UCSD-AML1 (cell line): ENCODE data around the gene PRR29.
"Not testable (repeated sequence)": the region's sequence is repeated elsewhere in the genome, so short reads cannot be mapped to it uniquely, and the experiment has no call there.

Source experiments
- DNase-seq: peaks from one replicate; lab custom pipeline; 2025; ENCODE audit not compliant: unreplicated experiment; lab: John Stamatoyannopoulos, UW

PRR29 gene

DNA sequence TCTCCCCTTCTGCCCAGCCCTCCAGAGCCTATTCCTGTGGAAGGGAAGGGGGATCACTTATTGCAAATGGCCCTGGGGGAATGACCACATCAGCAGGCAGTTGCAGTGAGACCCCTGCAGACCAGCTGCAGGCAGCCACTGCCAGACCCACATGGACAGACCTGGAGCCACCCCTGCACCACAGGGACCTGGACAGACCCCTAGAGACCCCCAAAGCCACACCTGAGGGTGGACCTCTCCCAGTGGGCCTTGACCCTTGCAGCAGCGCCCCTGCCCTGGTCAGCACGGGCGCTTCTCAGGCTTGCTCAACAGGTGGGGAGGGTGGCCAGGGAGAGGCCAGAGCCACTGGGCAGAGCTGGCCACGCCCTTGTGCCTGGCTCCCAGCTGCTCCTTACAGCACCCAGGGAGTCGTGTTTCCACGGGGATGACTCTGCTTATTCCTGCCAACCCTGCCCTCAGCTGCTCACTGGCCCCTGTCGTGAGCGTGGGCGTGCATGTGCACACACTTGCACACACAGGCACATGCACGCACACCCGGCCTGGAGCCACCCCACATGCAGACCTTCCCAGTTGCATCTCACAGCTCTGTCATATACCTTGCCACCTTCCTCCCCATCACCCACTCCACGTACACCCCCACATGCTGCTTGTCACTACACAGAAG is 24.1 kb upstream of the PRR29 start:
- DNase-seq: no peak

- no peak for DNase-seq
Measured at GRCh38 chr17:63974594-63975192, 23.5 kb upstream of the PRR29 start.

GRCh38 chr17:63975541-63976092 is 22.5 kb upstream of the PRR29 start:
- no peak for DNase-seq

- no peak for DNase-seq
Measured at GRCh38 chr17:63976702-63977101, 21.4 kb upstream of the PRR29 start.

- no peak for DNase-seq
Measured at GRCh38 chr17:63978272-63979200, 19.6 kb upstream of the PRR29 start.

- DNase-seq: not testable (repeated sequence)
Measured at GRCh38 chr17:63982641-63983040, 15.5 kb upstream of the PRR29 start.

- DNase-seq: peak; percentile 72
Measured at GRCh38 chr17:63983320-63983719, 14.8 kb upstream of the PRR29 start.

GRCh38 chr17:63984236-63984635 is 13.9 kb upstream of the PRR29 start:
- no peak for DNase-seq

GRCh38 chr17:63984651-63985386 is 13.3 kb upstream of the PRR29 start:
- peak; percentile 80 for DNase-seq

DNA sequence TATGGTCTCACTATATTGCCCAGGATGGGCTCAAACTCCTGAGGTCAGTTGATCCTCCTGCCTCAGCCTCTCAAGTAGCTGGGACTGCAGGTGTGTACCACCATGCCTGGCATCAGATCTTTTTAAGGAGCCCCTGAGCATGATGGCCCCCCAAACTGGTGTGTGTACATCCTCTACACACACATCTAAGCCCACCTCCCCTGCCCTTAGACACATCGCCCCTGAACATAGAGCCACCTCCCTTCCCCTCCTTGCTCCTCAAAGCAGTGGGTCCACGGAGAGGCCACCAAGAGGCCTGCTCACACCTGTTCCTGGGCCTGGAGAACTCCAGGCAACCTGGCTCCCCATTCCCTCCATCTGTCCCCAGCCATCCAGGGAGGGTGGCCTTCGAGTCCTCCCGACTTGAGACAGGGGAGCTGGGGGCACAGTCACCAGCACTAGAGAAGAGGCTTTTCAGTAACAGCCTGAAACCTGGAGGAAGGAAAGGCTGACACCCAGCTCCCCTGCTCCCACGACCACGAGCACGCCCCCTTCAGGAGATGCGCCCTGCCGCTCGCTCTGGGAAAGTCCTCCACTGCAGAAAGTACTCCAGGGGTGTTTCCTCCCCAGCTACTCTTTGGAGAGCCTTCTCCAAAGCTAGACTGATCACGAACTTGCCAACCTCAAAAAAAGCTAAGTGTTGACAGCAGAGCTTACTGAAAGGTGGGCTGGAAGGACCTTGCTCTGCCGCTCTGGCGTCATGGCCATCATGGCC is 12.6 kb upstream of the PRR29 start:
- peak; percentile 69 for DNase-seq

- DNase-seq: no peak
Measured at GRCh38 chr17:63986821-63987220, 11.3 kb upstream of the PRR29 start.

DNA sequence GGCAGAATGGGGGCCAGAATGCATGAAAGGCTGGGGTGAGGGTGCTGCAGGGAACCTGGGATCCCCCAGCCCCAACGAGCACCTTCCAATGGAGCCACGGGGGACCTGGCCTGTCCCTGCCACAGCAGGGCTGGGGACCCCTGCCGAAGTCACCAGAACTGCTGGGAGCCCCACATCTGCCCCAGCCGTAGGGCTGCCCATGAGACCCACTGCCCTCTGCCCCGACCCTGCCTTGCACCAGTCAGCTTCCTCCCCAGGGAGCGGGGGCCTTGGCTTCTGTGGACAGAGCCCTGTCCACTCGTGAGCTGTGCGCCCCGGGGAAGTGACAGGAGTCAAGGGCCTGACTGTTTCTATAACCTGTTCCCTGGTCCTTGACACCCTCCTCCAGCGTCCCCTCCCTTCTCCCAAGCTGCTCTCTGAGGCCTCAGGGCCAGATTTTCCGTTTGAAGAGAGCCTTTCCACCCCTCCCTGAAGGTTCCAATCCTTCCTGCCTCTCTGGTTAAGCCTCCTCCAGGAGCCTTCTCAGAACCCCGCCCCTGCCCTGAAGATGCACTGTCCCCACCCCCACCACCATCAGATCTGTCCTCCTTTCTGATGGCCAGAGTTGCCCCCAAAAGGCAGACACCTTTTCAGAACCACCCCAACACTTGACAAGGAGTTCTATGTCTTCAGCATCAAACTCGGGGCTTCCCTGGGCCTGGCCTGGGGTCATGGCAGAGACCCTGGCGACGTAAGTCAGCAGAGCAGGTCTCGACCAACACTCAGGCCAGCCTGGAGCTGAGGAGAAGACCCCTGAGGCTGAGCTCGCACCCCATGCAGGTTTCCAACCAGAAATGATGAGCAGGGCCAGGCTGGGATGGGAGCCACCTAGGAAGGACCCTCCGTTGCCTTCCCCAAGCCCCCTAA is 10.7 kb upstream of the PRR29 start:
- no peak for DNase-seq

DNA sequence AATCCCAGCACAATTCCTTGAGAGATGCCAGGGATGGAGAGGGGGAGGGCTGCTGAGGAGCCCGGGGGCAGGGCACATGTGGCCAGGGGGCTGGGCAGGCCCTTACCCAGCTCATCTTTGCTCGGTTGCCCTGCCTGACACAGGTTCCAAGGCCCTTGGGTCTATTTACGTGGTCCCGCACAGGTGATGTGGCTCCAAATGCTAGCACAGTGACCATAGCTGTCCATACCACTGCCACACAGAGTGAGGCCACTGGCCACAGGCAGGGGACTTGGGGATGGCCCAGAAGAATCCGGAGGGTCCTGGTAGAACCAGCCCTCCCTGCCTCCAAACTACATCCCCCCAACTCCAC is 10.0 kb upstream of the PRR29 start:
- no peak for DNase-seq

DNA sequence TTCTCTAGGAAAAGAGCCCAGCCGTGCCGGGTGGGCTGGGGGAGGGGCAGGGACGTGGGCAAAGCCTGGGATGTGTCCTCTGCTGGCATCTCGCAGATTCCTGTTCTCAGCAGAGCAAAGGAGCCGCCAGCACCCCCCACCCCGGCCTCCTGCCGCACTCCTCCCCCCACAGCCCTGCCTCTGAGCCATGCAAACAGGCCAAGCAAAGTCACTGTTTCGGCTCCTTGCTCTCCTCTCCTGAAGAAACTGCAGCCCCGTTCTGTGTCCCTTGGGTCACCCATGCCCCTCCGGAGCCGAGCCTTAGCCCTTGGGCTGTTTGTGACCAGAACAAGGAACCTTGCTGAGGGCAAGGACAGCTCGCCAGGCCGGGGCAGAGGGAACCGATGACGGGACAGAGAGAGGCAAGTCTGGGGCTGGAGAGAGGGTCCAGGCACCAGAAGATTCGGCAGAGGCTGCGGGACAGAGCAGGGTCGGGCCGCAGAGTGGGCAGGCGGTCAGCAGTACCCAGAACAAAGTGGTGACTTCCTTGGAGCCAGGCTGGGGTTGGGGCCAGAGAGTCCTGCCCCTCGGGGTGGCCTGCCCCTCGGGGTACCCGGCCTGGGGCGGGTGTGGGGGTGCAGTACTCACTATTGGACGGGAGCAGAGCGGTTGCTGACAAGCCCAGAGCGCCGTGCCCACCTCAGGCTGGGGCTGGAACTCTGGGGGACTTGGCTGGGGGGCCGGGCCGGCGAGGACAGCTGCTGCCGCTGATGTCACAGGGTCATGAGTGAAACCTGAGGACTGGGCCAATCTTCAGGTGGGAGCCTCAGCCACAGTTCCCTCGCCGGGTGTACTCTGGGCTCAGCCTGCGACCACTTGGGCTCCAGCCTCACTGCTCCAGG is 9.2 kb upstream of the PRR29 start:
- DNase-seq: no peak

DNA sequence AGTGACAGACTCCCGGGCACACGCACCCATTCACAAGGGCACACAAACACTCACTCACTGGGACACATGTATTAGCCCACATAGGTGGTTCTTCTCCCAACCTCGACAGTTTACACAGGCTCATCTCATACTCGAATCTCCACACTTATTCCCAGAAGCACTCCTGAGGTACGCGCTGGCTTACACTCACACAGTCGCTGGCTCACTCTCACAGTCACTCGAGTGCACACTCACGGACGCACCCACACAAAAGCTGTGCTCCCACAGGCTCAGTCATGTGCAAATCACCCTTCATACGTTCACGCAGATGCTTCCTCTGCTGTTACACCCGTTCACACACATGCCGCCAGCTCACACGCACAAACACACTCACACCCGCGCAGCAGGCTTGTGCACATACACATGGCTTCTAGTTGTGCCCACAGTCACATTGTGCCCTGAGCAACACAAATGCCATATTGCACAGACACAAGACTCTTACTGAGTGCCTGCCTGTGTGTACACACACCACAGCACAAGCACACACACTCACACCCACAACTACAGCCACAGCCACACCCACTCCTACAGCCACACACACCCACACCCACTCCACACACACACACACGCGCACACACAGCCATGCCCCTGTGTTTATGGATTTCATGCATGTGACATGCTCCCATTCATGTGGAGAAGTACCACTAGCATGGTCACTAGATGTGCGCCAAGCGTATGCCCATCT is 8.4 kb upstream of the PRR29 start:
- no peak for DNase-seq

GRCh38 chr17:63991611-63992010 is 6.5 kb upstream of the PRR29 start:
- no peak for DNase-seq

DNA sequence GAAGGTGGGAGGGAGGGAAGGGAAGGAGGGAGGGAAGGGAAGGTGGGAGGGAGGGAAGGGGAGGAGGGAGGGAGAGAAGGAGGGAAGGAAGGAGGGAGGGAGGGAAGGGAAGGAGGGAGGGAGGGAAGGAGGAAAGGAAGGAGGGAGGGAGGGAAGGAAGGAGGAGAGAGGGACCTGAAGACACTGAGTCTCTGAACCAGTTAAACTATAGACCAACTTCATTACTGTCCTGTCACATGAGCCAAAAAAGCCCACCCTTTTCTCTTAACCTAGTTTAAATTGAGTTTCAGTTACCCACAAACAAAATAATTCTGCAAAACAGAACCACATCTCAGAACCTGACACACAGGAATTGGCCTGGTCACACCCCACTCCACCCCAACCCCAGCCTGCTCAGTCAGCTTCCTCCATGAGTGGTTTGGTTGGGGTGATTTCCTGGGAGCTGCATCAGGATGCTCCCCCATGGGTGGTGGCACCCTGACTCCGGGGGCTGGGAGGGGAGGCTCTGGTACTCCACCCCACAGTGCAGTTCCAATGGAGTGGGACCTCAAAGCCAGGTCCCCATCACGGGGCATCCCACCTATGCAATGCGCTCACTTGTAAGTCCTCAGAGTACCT is 4.7 kb upstream of the PRR29 start:
- DNase-seq: no peak
